Stimulated activated CD8-positive, alpha-beta memory T cell treated with anti-CD3 and anti-CD28 coated beads, Interleukin-7, amount 100 ng/mL, for 24 hours (primary cell): ENCODE data around the gene RUNX1.
A peak's percentile ranks its signal among the peaks of the same experiment; 100 is the strongest.

Experiments
- DNase-seq: peaks from one replicate; pipeline ENCODE4 v3.0.0-alpha.2; 2020; ENCODE audit warnings: low read depth

The RUNX1 gene

GRCh38 chr21:34897828-34898227 lies 151.3 kb downstream of the RUNX1 start:
- DNase-seq = no peak

GRCh38 chr21:34894401-34894800 lies 154.7 kb downstream of the RUNX1 start:
- DNase-seq = no peak

GRCh38 chr21:34892209-34892608 lies 156.9 kb downstream of the RUNX1 start:
- DNase-seq = no peak

GRCh38 chr21:34891613-34891943 lies 157.5 kb downstream of the RUNX1 start:
- no peak for DNase-seq

- no peak for DNase-seq
Measured at GRCh38 chr21:34890724-34891612, 158.1 kb downstream of the RUNX1 start.

- no peak for DNase-seq
Measured at GRCh38 chr21:34890470-34890723, 158.7 kb downstream of the RUNX1 start.

- DNase-seq = peak; percentile 52
Measured at GRCh38 chr21:34889676-34890469, 159.2 kb downstream of the RUNX1 start.

- DNase-seq = no peak
Measured at GRCh38 chr21:34889320-34889675, 159.8 kb downstream of the RUNX1 start.

- peak; percentile 62 for DNase-seq
Measured at GRCh38 chr21:34888569-34889319, 160.4 kb downstream of the RUNX1 start.

GRCh38 chr21:34887725-34888568 lies 161.2 kb downstream of the RUNX1 start:
- DNase-seq = peak; percentile 66

- DNase-seq = no peak
Measured at GRCh38 chr21:34887105-34887442, 162.0 kb downstream of the RUNX1 start.

- no peak for DNase-seq
Measured at GRCh38 chr21:34886240-34887104, 162.6 kb downstream of the RUNX1 start.

GRCh38 chr21:34885626-34886239 lies 163.4 kb downstream of the RUNX1 start:
- DNase-seq = no peak

GRCh38 chr21:34885125-34885524 lies 164.0 kb downstream of the RUNX1 start:
- DNase-seq = no peak

- no peak for DNase-seq
Measured at GRCh38 chr21:34884346-34884929, 164.7 kb downstream of the RUNX1 start.

GRCh38 chr21:34883491-34884271 lies 165.4 kb downstream of the RUNX1 start:
- DNase-seq = no peak

- no peak for DNase-seq
Measured at GRCh38 chr21:34882719-34883131, 166.4 kb downstream of the RUNX1 start.

- no peak for DNase-seq
Measured at GRCh38 chr21:34881839-34882371, 167.2 kb downstream of the RUNX1 start.

- DNase-seq = no peak
Measured at GRCh38 chr21:34881421-34881820, 167.7 kb downstream of the RUNX1 start.
